ENCODE data around the gene LRBA. TPM values are rescaled to one million over a fixed set of nuclear protein-coding genes. Genes with fewer than 3 reads are reported as not detected.
A peak's percentile ranks its signal among the peaks of the same experiment; 100 is the strongest.

Gene LRBA
- total and polyA plus RNA-seq, 9 donors: 9.7 to 49.2 (median 30.4) TPM

- Histone ChIP-seq H3K27ac (no peak overlapping the region), H3K36me3 (no peaks in the 10 kb centered on the region), H3K4me3 (no peak overlapping the region), H3K9me3 (no peaks in the 10 kb centered on the region), H3K4me1 (ENCODE audit: insufficient read depth) (peaks cover 2% of the 10 kb centered on the region), H3K27me3 (no peaks in the 10 kb centered on the region)
- no peak for TF ChIP-seq POLR2A (IDR thresholded peaks at IDR 0.05)
- intact Hi-C loops (cut with DNase I): no loop called here
- DNase-seq: no peak
- 42 to 53% (median 49%) methylated on average over 4 of the region's 4 CpGs for WGBS, 3 donors
Measured at GRCh38 chr4:150302553-150302952, 712.5 kb downstream of the LRBA start.

DNA sequence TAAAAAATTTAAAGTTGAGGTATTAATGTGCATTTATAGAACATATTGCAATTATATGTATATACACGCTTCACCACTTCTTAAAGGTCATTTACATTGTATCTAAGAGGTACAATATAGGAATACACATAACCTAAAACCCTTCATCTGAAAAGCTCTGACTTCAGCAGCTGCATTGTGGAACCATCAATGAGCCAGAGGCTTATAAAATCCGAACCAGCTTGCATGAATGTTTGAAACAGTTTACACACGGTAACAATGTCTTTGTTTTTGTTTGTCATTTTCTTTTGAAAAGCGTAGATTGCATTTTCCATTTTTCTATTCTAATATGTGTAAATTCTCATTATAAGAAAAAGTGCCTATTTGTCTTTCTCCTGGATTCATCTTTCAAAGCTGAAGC lies 715.3 kb downstream of the LRBA start:
- Histone ChIP-seq H3K4me3 (no peak overlapping the region), H3K36me3 (no peaks in the 10 kb centered on the region), H3K27me3 (no peaks in the 10 kb centered on the region), H3K9me3 (no peaks in the 10 kb centered on the region), H3K4me1 (ENCODE audit: insufficient read depth) (peaks cover 2% of the 10 kb centered on the region), H3K27ac (no peak overlapping the region)
- TF ChIP-seq CTCF (IDR thresholded peaks at IDR 0.05) (no peak), POLR2A (IDR thresholded peaks at IDR 0.05) (no peak), EP300 (IDR thresholded peaks at IDR 0.05) (no peak)
- WGBS, 3 donors: 95 to 97% (median 96%) methylated on average over 4 of the region's 4 CpGs
- no peak for DNase-seq
- intact Hi-C loops (cut with DNase I): loop anchor here in 3 of 4 donors (10.0 kb wide), 1 partner anchor 565 kb away; no protein-coding TSS in a partner anchor

DNA sequence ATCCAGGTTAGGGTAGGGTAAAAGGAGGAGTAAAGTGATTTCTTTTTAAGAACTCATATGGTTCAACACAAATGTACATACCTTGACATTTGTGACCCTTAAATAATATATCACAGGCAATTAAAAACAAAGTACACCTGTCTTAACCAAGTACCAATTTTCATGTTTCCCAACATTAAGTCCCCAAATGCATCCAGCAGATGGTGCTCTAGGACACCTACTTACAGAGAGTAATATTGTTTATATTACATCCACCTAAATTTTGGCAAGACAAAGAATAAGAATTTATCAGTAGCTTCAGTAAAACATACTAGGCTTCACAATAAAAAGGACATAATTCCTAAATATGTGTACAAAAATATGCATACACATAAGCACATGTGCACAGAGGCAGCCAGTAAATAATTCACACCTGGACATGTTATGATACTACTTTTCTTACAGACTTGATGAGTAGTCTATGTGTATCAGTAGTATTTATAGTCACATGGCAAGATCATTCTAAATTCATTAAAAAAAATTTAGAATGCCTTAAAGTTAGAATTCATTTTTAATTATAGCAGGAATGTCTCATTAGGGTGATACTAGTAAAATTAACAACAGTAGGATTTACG lies 717.1 kb downstream of the LRBA start:
- 88 to 95% (median 91%) methylated on average over 1 of the region's 1 CpG for WGBS, 3 donors
- DNase-seq: peak in 3 of 5 donors; percentile 20 to 44 (median 35)
- Histone ChIP-seq H3K4me1 (ENCODE audit: insufficient read depth) (peaks cover 2% of the 10 kb centered on the region), H3K36me3 (no peaks in the 10 kb centered on the region), H3K9me3 (no peaks in the 10 kb centered on the region), H3K4me3 (no peak overlapping the region), H3K27ac (no peak overlapping the region), H3K27me3 (no peaks in the 10 kb centered on the region)
- TF ChIP-seq CTCF (IDR thresholded peaks at IDR 0.05): peak in 2 of 3 donors; percentile 26 to 43
- TF ChIP-seq EP300 (IDR thresholded peaks at IDR 0.05): no peak
- intact Hi-C loops (cut with DNase I): loop anchor here in 3 of 4 donors (10.0 kb wide), 1 partner anchor 567 kb away; no protein-coding TSS in a partner anchor

DNA sequence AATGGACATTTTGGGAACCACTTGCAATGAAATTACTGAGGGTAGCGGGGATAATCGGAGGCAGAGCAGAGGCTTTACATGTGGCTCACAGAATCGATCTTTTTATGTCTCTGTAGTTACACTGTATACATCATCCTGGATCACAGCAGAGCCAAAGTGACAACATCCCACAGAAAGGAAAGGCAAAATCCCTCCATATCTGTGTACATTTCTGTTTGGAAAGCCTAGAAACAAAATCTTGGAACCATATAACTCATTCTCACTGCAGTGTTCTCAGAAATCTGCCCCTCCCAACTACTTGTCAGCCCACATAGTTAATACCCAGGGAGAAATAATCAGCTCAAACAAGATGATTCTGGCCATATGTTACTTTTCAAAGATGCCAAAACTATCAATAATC lies 725.2 kb downstream of the LRBA start:
- DNase-seq: no peak
- TF ChIP-seq CTCF (IDR thresholded peaks at IDR 0.05) (no peak), EP300 (IDR thresholded peaks at IDR 0.05) (no peak), POLR2A (IDR thresholded peaks at IDR 0.05) (no peak)
- Histone ChIP-seq H3K4me3 (no peak overlapping the region), H3K27ac (no peak overlapping the region), H3K27me3 (no peaks in the 10 kb centered on the region), H3K36me3 (no peaks in the 10 kb centered on the region), H3K9me3 (no peaks in the 10 kb centered on the region), H3K4me1 (ENCODE audit: insufficient read depth) (no peaks in the 10 kb centered on the region)
- 82 to 88% (median 83%) methylated on average over 3 of the region's 3 CpGs for WGBS, 3 donors
- intact Hi-C loops (cut with DNase I): loop anchor here in 3 of 4 donors (10.0 kb wide), 1 partner anchor 575 kb away; no protein-coding TSS in a partner anchor

GRCh38 chr4:150289198-150289597 lies 725.9 kb downstream of the LRBA start:
- WGBS, 3 donors: 76 to 79% (median 79%) methylated on average over 2 of the region's 2 CpGs
- Histone ChIP-seq H3K27me3 (no peaks in the 10 kb centered on the region), H3K4me3 (no peak overlapping the region), H3K27ac (no peak overlapping the region), H3K36me3 (no peaks in the 10 kb centered on the region), H3K4me1 (ENCODE audit: insufficient read depth) (no peaks in the 10 kb centered on the region), H3K9me3 (no peaks in the 10 kb centered on the region)
- DNase-seq: no peak
- intact Hi-C loops (cut with DNase I): no loop called here
- TF ChIP-seq CTCF (IDR thresholded peaks at IDR 0.05): no peak
- no peak for TF ChIP-seq EP300 (IDR thresholded peaks at IDR 0.05)
- no peak for TF ChIP-seq POLR2A (IDR thresholded peaks at IDR 0.05)

Measured in ovary (tissue), 9 donors.